ENCODE data around the gene PRKCA.

DNA sequence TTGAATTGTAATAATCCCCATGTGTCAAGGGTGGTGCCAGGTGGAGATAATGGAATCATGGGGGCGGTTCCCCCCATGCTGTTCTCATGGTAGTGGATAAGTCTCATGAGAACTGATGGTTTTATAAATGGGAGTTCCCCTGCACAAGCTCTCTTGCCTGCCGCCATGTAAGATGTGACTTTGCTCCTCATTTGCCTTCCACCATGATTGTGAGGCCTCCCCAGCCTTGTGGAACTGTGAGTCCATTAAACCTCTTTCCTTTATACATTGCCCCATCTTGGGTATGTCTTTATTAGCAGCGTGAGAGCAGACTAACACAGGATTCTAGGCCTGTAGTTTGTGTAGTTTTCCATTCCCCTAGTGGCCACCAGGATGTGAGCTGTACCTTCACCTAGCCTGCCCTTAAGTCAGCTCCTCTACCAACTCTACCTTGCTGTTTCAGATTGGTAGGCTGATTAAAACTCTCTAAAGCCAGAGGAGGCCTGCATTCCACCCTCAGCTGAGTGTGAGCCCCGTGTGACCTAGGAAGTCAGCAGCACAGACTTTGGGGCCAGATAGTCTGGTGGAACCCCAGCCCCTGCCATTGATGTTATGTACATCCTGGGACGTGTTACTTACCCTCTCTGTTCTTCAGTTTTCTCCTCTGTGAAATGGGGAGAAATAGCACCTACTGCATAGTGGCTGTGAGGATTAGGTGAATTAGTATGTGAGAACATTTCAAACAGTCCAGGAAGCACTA is 280.1 kb downstream of the PRKCA start:
- TF ChIP-seq, protein P1, sequence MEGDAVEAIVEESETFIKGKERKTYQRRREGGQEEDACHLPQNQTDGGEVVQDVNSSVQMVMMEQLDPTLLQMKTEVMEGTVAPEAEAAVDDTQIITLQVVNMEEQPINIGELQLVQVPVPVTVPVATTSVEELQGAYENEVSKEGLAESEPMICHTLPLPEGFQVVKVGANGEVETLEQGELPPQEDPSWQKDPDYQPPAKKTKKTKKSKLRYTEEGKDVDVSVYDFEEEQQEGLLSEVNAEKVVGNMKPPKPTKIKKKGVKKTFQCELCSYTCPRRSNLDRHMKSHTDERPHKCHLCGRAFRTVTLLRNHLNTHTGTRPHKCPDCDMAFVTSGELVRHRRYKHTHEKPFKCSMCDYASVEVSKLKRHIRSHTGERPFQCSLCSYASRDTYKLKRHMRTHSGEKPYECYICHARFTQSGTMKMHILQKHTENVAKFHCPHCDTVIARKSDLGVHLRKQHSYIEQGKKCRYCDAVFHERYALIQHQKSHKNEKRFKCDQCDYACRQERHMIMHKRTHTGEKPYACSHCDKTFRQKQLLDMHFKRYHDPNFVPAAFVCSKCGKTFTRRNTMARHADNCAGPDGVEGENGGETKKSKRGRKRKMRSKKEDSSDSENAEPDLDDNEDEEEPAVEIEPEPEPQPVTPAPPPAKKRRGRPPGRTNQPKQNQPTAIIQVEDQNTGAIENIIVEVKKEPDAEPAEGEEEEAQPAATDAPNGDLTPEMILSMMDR (conservative IDR thresholded peaks at IDR 0.05; ENCODE audit: low read depth, low read length): 0 out of 2 replicates have a peak, but pooled peaks have one; percentile 16
- TF ChIP-seq EZH2 (IDR thresholded peaks at IDR 0.05; ENCODE audit: low read length, unreplicated experiment): no peak
- TF ChIP-seq EZH2phosphoT487 (IDR thresholded peaks at IDR 0.05; ENCODE audit: borderline replicate concordance, low read length): no peak
